A673 (cell line): Measurements from ENCODE around the gene PRPF6. TPM values are rescaled to one million over a fixed set of nuclear protein-coding genes. Genes with fewer than 3 reads are reported as not detected.
A peak's percentile ranks its signal among the peaks of the same experiment; 100 is the strongest.

Source experiments
- BruUV-seq: library from RNA; stranded (reverse); fragments of 400-500 nt; replicated peaks from 2 replicates; lab custom pipeline; 2021; lab: Mats Ljungman, UMichigan
- CTCF ChIA-PET: fragments of 300-600 bp; sonication (Branson Sonifier 250); formaldehyde crosslinking; loops from one replicate; lab custom pipeline; 2022; ENCODE audit warnings: antibody characterized with exemption; lab: Charles Lee
- POLR2A ChIA-PET: fragments of 300-600 bp; sonication (Branson Sonifier 250); formaldehyde crosslinking; loops from one replicate; lab custom pipeline; 2022; ENCODE audit warnings: antibody characterized with exemption; ENCODE audit not compliant: low non-redundant PET; lab: Charles Lee
- DNase-seq: peaks from one replicate; pipeline ENCODE4 v3.0.0-alpha.2; 2015; ENCODE audit warnings: low spot score
- H3K27ac ChIP-seq: fragments of 200-600 bp; sonication (generic); 2 replicates; pipeline ENCODE4 v1.5.1; 2016; ENCODE audit warnings: mixed run types, low read depth, mild to moderate bottlenecking, mixed read lengths, antibody characterized with exemption, low read length; ENCODE audit not compliant: poor library complexity, severe bottlenecking
- H3K27me3 ChIP-seq: fragments of 200-600 bp; sonication (generic); replicated peaks from 2 replicates; pipeline ENCODE4 v1.6.1; 2017; ENCODE audit warnings: mixed run types, low read depth, mild to moderate bottlenecking, mixed read lengths, antibody characterized with exemption, low read length; ENCODE audit not compliant: insufficient read depth, poor library complexity
- H3K36me3 ChIP-seq: fragments of 200-600 bp; sonication (generic); 2 replicates; pipeline ENCODE4 v1.6.1; 2016; ENCODE audit warnings: mixed run types, mild to moderate bottlenecking, mixed read lengths, antibody characterized with exemption, low read length; ENCODE audit not compliant: insufficient read depth, poor library complexity, severe bottlenecking
- H3K4me1 ChIP-seq: fragments of 200-600 bp; sonication (generic); 2 replicates; pipeline ENCODE4 v1.6.1; 2017; ENCODE audit warnings: mixed run types, mild to moderate bottlenecking, mixed read lengths, antibody characterized with exemption, low read length; ENCODE audit not compliant: insufficient read depth, poor library complexity, severe bottlenecking
- H3K4me3 ChIP-seq: fragments of 200-600 bp; sonication (generic); 2 replicates; pipeline ENCODE4 v1.5.1; 2016; ENCODE audit warnings: low read depth, mixed run types, mild to moderate bottlenecking, mixed read lengths, low read length; ENCODE audit not compliant: poor library complexity, severe bottlenecking
- H3K9me3 ChIP-seq: fragments of 200-600 bp; sonication (generic); 2 replicates; pipeline ENCODE4 v1.6.1; 2016; ENCODE audit warnings: mixed run types, low read depth, mild to moderate bottlenecking, mixed read lengths, antibody characterized with exemption, low read length; ENCODE audit not compliant: poor library complexity, severe bottlenecking
- EZH2 ChIP-seq: fragments of 200-600 bp; sonication (generic); IDR thresholded peaks from 2 replicates; pipeline ENCODE4 v1.6.1; 2017; ENCODE audit warnings: borderline replicate concordance, low read depth, mild to moderate bottlenecking, mixed read lengths, antibody characterized with exemption, low read length; ENCODE audit not compliant: poor library complexity, severe bottlenecking
- intact Hi-C: fragments of 100-400 bp; cut with micrococcal nuclease; formaldehyde crosslinking; loops from one replicate; pipeline ENCODE4 v1.10.0; 2022; ENCODE audit not compliant: unreplicated experiment
- total RNA-seq: library from RNA; stranded (reverse); gene quantifications from 2 replicates; pipeline ENCODE4 v1.2.3, GENCODE V29; 2021
- TF ChIP-seq, protein P1 (sequence below): fragments of 300-800, 200-600 bp; sonication (generic); conservative IDR thresholded peaks from 2 replicates; pipeline ENCODE4 v1.5.1; 2017; ENCODE audit warnings: low read depth, mild to moderate bottlenecking, antibody characterized with exemption, low read length, moderate library complexity, mixed read lengths

The PRPF6 gene
- total RNA-seq, 1 experiment from 2014 or later = 86.3 TPM

DNA sequence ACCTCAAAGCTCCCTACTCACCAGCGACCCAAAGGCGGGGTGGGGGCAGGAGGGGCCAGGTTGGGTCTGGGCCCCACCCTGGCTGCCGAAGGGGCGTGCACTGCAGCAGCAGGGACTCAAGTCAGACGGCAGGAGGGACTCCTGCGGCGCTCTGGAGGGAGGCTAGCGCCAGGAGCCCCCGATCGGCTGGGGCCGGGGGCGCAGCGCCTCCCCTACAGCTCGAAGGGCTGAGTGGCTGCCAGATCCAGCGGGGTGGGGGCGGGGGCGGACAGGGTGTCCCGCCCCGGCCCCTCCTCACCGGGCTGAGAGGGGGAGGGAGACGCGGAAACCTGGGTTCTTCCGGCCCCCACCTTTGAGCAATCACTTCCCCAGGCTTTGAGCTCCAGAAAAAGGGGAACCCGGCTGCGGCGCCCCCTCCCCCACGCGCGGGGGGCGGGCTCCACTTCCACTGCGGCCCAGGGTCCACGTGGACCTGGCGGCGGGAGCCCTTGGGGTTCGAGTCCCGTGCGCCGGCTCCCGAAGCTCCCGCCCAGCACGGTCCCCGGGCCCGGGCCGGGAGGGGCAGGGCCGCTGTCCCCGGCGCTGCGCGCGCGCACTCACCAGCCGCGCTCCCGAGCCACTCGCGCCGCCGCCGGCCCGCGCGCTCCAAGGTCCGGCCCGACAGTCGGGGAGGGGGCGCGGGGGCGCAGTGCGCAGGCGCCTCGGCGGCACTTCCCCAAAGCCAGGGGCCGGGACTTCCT, 98.5 kb downstream of the PRPF6 start, which contains the start of gene RGS19:
RGS19 (minus strand) TSS at position 246 of the 740 bp plus-strand sequence. CDS start 2,632 bp downstream, outside the sequence.
- H3K27me3 ChIP-seq = peaks cover 5% of the 10 kb centered on the region
- ChIA-PET CTCF (interaction anchor here (0.6 kb wide), 1 partner anchor 52 kb away, joined by 3 read pairs; no protein-coding TSS in a partner anchor), POLR2A (no interaction called here)
- no peaks in the 10 kb centered on the region for H3K36me3 ChIP-seq
- BruUV-seq = no TSS peak
- H3K27ac ChIP-seq = peak within 1 kb of the TSS; percentile 66
- peak within 1 kb of the TSS; percentile 82 for H3K4me3 ChIP-seq
- intact Hi-C loops = no loop called here
- no peaks in the 10 kb centered on the region for H3K9me3 ChIP-seq
- H3K4me1 ChIP-seq = peaks cover 24% of the 10 kb centered on the region
- TF ChIP-seq EZH2 = no peak
- TF ChIP-seq, protein P1, sequence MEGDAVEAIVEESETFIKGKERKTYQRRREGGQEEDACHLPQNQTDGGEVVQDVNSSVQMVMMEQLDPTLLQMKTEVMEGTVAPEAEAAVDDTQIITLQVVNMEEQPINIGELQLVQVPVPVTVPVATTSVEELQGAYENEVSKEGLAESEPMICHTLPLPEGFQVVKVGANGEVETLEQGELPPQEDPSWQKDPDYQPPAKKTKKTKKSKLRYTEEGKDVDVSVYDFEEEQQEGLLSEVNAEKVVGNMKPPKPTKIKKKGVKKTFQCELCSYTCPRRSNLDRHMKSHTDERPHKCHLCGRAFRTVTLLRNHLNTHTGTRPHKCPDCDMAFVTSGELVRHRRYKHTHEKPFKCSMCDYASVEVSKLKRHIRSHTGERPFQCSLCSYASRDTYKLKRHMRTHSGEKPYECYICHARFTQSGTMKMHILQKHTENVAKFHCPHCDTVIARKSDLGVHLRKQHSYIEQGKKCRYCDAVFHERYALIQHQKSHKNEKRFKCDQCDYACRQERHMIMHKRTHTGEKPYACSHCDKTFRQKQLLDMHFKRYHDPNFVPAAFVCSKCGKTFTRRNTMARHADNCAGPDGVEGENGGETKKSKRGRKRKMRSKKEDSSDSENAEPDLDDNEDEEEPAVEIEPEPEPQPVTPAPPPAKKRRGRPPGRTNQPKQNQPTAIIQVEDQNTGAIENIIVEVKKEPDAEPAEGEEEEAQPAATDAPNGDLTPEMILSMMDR = no peak
- DNase-seq = peak; percentile 71

DNA sequence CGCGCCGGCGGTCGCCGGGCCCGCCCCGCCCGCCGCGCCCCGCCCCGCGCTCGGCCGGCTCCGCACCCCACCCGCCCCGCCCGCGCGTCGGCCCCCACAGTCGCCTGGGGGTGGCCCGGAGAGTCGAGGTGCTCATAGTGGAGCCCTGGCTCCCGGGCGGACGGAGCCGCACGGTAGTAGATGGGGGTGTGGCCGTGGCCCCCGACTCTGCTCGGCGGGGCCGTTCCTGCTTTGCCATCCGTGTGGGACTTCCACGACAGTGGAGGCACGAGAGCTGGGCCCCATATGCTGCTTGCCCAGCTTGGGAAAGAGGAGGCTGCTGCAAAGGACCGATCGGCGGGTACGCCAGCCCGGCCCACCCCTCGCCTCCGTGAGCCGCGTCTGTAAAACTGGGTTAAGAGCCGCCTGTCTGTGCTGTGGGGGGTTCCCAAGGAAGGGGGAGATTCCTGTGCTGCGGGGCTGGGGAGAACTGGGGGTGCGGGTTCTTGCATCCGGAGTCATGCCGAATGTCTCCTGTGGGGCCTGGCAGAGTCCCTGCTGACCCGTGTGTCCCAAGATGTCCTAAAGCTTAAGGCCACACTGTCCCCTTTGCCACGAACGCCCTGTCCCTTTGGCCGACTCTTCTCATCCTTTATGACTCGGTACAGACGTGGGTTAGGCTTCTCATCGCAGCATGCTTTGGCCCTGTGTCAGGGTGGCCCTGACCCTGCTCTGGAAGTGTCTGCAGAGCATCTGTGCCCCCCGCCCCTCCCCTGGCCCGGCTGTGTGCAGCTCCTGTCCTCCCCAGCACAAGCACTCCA, 99.3 kb downstream of the PRPF6 start, which contains the start of gene OPRL1:
OPRL1 (plus strand) TSS at position 70 of the 800 bp plus-strand sequence. CDS start 12,639 bp downstream, outside the sequence.
- ChIA-PET POLR2A (no interaction called here), CTCF (no interaction called here)
- H3K4me3 ChIP-seq = peak within 1 kb of the TSS; percentile 82
- no peaks in the 10 kb centered on the region for H3K9me3 ChIP-seq
- TF ChIP-seq EZH2 = no peak
- peaks cover 13% of the 10 kb centered on the region for H3K27me3 ChIP-seq
- peak within 1 kb of the TSS; percentile 66 for H3K27ac ChIP-seq
- BruUV-seq = no TSS peak
- intact Hi-C loops = no loop called here
- H3K4me1 ChIP-seq = peaks cover 24% of the 10 kb centered on the region
- DNase-seq = peak; percentile 52
- no peaks in the 10 kb centered on the region for H3K36me3 ChIP-seq

GRCh38 chr20:64080813-64081623, 100.1 kb downstream of the PRPF6 start:
- TF ChIP-seq, protein P1 = no peak
- Histone ChIP-seq H3K36me3 (no peaks in the 10 kb centered on the region), H3K27ac (no peak overlapping the region), H3K4me3 (peak overlapping the region; percentile 82), H3K27me3 (peaks cover 15% of the 10 kb centered on the region), H3K9me3 (no peaks in the 10 kb centered on the region), H3K4me1 (peaks cover 24% of the 10 kb centered on the region)
- ChIA-PET POLR2A (no interaction called here), CTCF (no interaction called here)
- no peak for DNase-seq
- intact Hi-C loops = no loop called here
- BruUV-seq = no TSS peak
